HG02678 (cell line): ENCODE data around the gene AP1S2.

Source experiments
- ATAC-seq: cut with Tn5 transposase; IDR thresholded peaks from one replicate; pipeline ENCODE4 v1.9.1; 2021; ENCODE audit warnings: mild to moderate bottlenecking, moderate library complexity; ENCODE audit not compliant: unreplicated experiment

Gene AP1S2

GRCh38 chrX:15812192-15812938, 42.2 kb downstream of the AP1S2 start:
- no peak for ATAC-seq

- no peak for ATAC-seq
Observed at GRCh38 chrX:15808254-15808653, 46.4 kb downstream of the AP1S2 start.

DNA sequence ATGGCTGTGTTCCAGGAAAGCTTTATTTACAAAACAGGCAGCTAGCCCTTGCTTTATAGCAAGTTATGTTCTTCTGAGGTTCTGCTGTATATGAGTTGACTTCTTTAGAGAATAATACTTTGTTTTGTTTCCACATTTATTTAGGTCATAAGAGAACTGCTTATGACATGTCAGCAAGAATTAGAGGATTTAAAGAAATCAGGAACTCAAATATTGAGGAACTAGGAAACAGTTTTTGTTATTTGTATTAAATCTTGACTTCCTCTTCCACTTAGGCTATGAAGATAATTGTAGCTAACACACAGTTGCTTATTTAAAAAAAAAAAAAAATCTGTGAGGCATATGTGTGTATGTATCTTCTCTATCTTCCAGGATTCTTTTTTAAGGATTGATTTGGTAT, 50.0 kb downstream of the AP1S2 start:
- no peak for ATAC-seq

DNA sequence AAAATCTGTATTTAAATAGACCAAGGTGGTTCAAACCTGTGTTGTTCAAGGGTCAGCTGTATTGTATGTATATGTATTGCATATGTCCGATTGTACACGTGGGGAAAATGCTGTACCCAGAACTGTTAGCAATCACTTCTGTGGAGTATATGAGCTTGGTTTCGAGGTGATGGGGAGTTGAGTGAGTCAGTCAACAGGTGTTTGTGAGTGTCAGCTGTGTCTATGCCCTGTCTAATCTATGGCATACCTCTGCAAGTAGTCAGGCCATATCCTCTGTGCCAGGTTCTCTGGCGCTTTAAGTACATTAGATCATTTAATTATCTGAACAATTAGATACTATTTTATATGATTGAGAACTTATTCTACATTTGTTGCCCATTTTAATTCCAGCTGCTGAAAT, 56.9 kb downstream of the AP1S2 start:
- ATAC-seq: no peak

- peak; percentile 20 for ATAC-seq
Observed at GRCh38 chrX:15790769-15791290, 63.8 kb downstream of the AP1S2 start.

DNA sequence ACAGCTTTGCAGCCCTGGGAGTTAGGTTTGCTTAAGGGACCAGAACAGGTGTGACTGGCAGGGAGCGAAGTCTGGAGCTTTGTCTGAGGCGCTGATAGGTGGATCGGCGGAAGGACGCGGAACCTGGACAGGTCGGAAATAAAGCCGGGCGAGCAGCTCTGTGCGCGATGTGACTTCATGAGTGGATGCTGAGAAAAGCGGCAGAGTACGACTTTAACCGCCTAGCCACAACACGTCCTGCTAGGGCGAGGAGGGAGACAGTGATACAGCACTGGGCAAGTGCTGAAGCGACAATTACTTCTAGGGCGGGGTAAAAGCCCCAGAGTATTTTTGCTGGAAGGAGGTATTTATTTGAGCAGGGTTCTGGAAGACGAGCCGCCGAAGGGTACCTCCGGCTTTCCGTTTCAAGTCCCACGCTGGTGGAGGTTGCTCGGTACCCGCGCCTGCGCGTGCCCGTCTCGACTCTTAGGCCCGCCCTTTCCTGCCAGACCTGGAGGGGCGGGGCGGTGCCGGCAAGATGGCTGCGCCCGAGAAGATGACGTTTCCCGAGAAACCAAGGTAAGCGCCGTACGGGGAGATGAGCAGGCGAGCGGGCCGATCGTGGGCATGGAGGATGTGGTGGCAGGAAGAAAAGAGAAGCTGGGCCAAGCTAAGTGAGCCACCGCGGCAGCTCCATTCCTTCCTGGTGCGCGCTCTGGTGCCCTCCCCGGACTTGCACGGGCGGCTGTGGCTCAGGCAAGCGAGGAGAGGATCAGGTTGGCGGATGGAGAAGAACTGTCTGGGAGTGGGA, 64.4 kb downstream of the AP1S2 start, which contains the start of gene ZRSR2:
Gene ZRSR2, plus strand, starts transcription at position 506 of the 790 bp plus-strand sequence. Its CDS starts 12 bp downstream, at position 518.
- ATAC-seq: peak; percentile 90

DNA sequence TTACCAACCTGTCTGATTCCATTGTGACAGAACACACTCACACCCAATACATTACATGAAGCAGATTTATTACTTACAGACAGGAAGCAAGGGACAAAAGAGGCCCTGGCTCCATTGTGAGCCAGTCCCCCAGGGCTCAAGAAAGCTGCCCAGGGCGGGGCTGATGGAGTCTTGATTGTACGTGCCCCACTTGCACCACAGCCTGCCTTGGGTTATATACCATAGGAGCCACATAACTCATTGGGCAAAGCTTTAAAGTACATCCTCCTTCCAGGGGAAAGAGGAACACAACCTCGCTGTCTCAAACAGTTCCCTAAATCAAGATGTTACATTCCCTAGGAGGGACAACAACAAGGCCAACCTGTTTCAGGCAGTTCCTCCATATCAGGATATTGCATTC, 67.7 kb downstream of the AP1S2 start:
- ATAC-seq: no peak

- ATAC-seq: no peak
Observed at GRCh38 chrX:15785176-15785750, 69.3 kb downstream of the AP1S2 start.

DNA sequence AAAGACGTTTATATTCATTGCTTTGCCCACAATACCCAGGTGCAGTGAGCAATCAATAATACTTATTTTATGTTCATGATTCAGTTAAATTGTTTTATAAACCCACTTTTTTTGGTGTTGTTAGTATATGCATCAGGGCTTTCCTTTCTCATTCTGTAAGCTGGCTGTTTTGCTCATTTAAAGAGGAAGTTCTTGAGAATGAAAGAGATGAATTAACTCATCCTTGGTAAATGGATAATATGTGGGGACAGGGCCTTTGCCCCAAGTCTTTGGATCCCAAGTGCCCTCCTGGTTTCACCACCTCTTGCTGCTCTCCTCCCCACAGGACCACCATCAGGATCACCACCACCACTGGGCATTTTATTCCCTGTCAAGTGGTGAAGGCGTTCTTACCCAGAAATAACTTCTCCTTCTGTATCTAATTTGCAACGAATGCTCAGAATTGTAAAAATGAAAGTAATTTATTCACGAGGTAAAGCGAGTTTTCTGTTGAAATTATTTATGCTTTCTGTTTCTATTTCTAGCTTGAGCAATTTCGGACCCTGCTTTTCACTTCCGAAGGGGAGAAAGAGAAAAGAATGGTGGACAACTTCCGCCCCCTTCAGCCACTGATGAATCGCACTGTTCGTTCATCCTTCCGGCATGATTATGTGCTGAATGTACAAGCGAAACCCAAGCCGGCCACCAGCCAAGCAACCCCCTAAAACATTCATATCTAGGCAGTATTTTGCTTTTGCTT, 72.5 kb downstream of the AP1S2 start:
- peak; percentile 94 for ATAC-seq
